ENCODE data around the gene HAO2.

HAO2 gene

DNA sequence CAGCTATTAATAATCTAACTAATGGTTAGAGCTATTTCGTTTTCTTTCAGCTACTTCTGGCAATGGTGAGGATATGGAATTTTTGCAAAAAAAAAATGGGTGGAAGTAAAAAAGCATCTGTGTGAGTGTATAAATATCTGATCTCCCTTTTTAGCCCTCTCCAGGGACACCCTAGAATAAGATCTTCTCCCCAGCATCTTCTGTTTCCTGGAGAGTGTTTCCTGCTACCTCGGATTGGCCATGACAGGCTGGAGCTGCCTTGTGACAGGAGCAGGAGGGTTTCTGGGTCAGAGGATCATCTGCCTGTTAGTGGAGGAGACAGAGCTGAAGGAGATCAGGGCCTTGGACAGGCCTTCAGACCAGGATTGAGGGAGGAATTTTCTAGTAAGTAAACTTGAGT lies 70.2 kb downstream of the HAO2 start:
- no peak for DNase-seq (ENCODE audit: low read depth in 2 of 2)

DNA sequence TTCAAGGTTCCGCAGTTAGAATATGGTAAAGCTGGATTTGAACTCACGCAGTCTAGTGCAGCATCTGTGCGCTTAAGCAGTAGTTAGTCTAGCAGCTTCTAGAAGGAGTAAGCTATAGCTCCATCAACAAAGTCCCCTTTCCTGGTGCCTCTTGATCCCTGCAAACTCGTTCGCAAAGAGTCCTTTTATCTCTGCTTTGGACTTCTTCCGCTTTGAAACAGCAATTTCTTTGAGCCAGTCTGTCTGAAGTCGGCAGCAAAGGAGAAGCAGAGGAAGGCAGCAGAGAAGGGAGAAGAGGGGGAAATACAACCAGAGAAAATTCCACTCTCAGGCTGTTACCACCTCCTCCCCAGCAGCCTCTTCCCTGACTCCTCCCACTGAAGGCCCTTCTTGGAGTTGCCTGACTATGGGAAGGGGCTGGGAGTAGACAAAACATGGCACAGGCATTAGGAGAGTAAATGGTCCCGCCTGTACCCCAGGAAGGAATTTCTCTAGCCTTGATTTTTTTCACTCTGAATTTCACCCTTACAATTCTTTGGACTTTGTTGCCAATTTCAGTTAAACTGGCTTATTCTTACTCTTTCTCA lies 72.2 kb downstream of the HAO2 start:
- DNase-seq (ENCODE audit: low read depth in 2 of 2), result no peak

- no peak for DNase-seq (ENCODE audit: low read depth in 2 of 2)
Observed at GRCh38 chr1:119442756-119443155, 74.2 kb downstream of the HAO2 start.
